H9 (cell line): ENCODE measurements around the gene ANKRD13B. TPM values are rescaled to one million over a fixed set of nuclear protein-coding genes. Genes with fewer than 3 reads are reported as not detected.

Experiments
- DNase-seq: peaks from one replicate; pipeline ENCODE4 v3.0.0-alpha.2; 2017
- H2AFZ ChIP-seq: one replicate; pipeline ENCODE4 v1.6.1; 2013; ENCODE audit warnings: mild to moderate bottlenecking, low read length, control low read depth, moderate library complexity
- H2AK5ac ChIP-seq: 2 replicates; pipeline ENCODE4 v1.6.1; 2013; ENCODE audit warnings: low read length, control low read depth, mixed read lengths; ENCODE audit not compliant: insufficient read length
- H2BK120ac ChIP-seq: one replicate; pipeline ENCODE4 v1.6.1; 2013; ENCODE audit warnings: low read depth, mild to moderate bottlenecking, low read length, control low read depth, inconsistent platforms; ENCODE audit not compliant: poor library complexity, severe bottlenecking
- H2BK12ac ChIP-seq: 2 replicates; pipeline ENCODE4 v1.6.1; 2013; ENCODE audit warnings: low read length, control low read depth, mixed read lengths, low read depth; ENCODE audit not compliant: insufficient read length
- H2BK15ac ChIP-seq: 2 replicates; pipeline ENCODE4 v1.6.1; 2013; ENCODE audit warnings: low read depth, low read length, control low read depth
- H2BK20ac ChIP-seq: one replicate; pipeline ENCODE4 v1.6.1; 2013; ENCODE audit warnings: low read depth, mild to moderate bottlenecking, low read length, control low read depth, inconsistent platforms; ENCODE audit not compliant: poor library complexity, severe bottlenecking
- H2BK5ac ChIP-seq: 2 replicates; pipeline ENCODE4 v1.6.1; 2013; ENCODE audit warnings: low read length, control low read depth, mixed read lengths; ENCODE audit not compliant: insufficient read length
- H3K14ac ChIP-seq: 2 replicates; pipeline ENCODE4 v1.6.1; 2013; ENCODE audit warnings: low read length, control low read depth; ENCODE audit not compliant: insufficient read depth
- H3K18ac ChIP-seq: 2 replicates; pipeline ENCODE4 v1.6.1; 2013; ENCODE audit warnings: low read depth, mild to moderate bottlenecking, mixed read lengths, low read length, control low read depth; ENCODE audit not compliant: insufficient read length
- H3K23ac ChIP-seq: 2 replicates; pipeline ENCODE4 v1.6.1; 2013; ENCODE audit warnings: low read length, control low read depth, mixed read lengths, low read depth; ENCODE audit not compliant: insufficient read length
- H3K23me2 ChIP-seq: 2 replicates; pipeline ENCODE4 v1.6.1; 2013; ENCODE audit warnings: low read depth, mild to moderate bottlenecking, mixed read lengths, low read length, control low read depth; ENCODE audit not compliant: insufficient read length, poor library complexity, severe bottlenecking
- H3K27ac ChIP-seq: 2 replicates; pipeline ENCODE4 v1.5.1; 2013; ENCODE audit warnings: low read length, control low read depth, mixed read lengths, low read depth; ENCODE audit not compliant: insufficient read length
- H3K27me3 ChIP-seq: 2 replicates; pipeline ENCODE4 v1.6.1; 2013; ENCODE audit warnings: low read length, control low read depth, inconsistent platforms; ENCODE audit not compliant: insufficient read depth
- H3K4ac ChIP-seq: 2 replicates; pipeline ENCODE4 v1.6.1; 2013; ENCODE audit warnings: low read depth, mild to moderate bottlenecking, control low read depth, inconsistent platforms, low read length, moderate library complexity
- H3K4me1 ChIP-seq: 2 replicates; pipeline ENCODE4 v1.6.1; 2013; ENCODE audit warnings: low read length, control low read depth, inconsistent platforms; ENCODE audit not compliant: insufficient read depth
- H3K4me2 ChIP-seq: 2 replicates; pipeline ENCODE4 v1.6.1; 2013; ENCODE audit warnings: low read length, control low read depth, mixed read lengths; ENCODE audit not compliant: insufficient read length, insufficient read depth
- H3K56ac ChIP-seq: 2 replicates; pipeline ENCODE4 v1.6.1; 2013; ENCODE audit warnings: low read depth, mild to moderate bottlenecking, mixed read lengths, low read length, control low read depth; ENCODE audit not compliant: insufficient read length
- H3K79me1 ChIP-seq: 2 replicates; pipeline ENCODE4 v1.6.1; 2013; ENCODE audit warnings: low read depth, mild to moderate bottlenecking, moderate library complexity, low read length, control low read depth, inconsistent platforms; ENCODE audit not compliant: insufficient read depth, poor library complexity, severe bottlenecking
- H3K79me2 ChIP-seq: 2 replicates; pipeline ENCODE4 v1.6.1; 2013; ENCODE audit warnings: low read length, control low read depth, inconsistent platforms; ENCODE audit not compliant: insufficient read depth
- H3K9ac ChIP-seq: 2 replicates; pipeline ENCODE4 v1.6.1; 2013; ENCODE audit warnings: low read length, control low read depth, mixed read lengths; ENCODE audit not compliant: insufficient read length; ENCODE audit errors: extremely low read depth
- H3K9me3 ChIP-seq: one replicate; pipeline ENCODE4 v1.6.1; 2013; ENCODE audit warnings: low read depth, low read length, inconsistent platforms; ENCODE audit not compliant: control insufficient read depth
- H3T11ph ChIP-seq: one replicate; pipeline ENCODE4 v1.6.1; 2013; ENCODE audit warnings: mild to moderate bottlenecking, low read length, control low read depth, inconsistent platforms
- H4K20me1 ChIP-seq: one replicate; pipeline ENCODE4 v1.6.1; 2013; ENCODE audit not compliant: control insufficient read depth, insufficient read length, insufficient read depth
- H4K5ac ChIP-seq: 2 replicates; pipeline ENCODE4 v1.6.1; 2013; ENCODE audit warnings: low read depth, mild to moderate bottlenecking, mixed read lengths, low read length, control low read depth; ENCODE audit not compliant: insufficient read length
- H4K8ac ChIP-seq: replicated peaks from 2 replicates; pipeline ENCODE4 v1.6.1; 2013; ENCODE audit warnings: low read length, control low read depth, mixed read lengths, low read depth; ENCODE audit not compliant: insufficient read length
- H4K91ac ChIP-seq: 2 replicates; pipeline ENCODE4 v1.6.1; 2013; ENCODE audit warnings: low read depth, mild to moderate bottlenecking, moderate library complexity, mixed read lengths, low read length, control low read depth; ENCODE audit not compliant: insufficient read length
- H3K27ac Mint-ChIP-seq, 3 experiments: 2 replicates in 2 of 3; 3 replicates in 1 of 3; pipeline ENCODE4 v1.8.0; 2020 to 2021; ENCODE audit warnings: mixed read lengths in 3 of 3, mild to moderate bottlenecking in 1 of 3, moderate library complexity in 1 of 3
- H3K27me3 Mint-ChIP-seq: 2 replicates; pipeline ENCODE4 v1.8.0; 2021; ENCODE audit warnings: low read depth, mild to moderate bottlenecking, moderate library complexity, mixed read lengths
- H3K36me3 Mint-ChIP-seq, 3 experiments: 2 replicates in 2 of 3; 3 replicates in 1 of 3; pipeline ENCODE4 v1.8.0; 2020 to 2021; ENCODE audit warnings: low read depth in 3 of 3, mixed read lengths in 3 of 3; ENCODE audit not compliant: insufficient read depth in 1 of 3
- H3K4me1 Mint-ChIP-seq, 2 experiments: 2 replicates each; pipeline ENCODE4 v1.8.0; 2020; ENCODE audit warnings: mixed read lengths in 2 of 2
- H3K4me3 Mint-ChIP-seq, 2 experiments: 2 replicates in 1 of 2; 3 replicates in 1 of 2; pipeline ENCODE4 v1.8.0; 2020 to 2021; ENCODE audit warnings: mild to moderate bottlenecking in 2 of 2, mixed read lengths in 2 of 2, moderate library complexity in 1 of 2
- H3K9me3 Mint-ChIP-seq, 2 experiments: 2 replicates in 1 of 2; 3 replicates in 1 of 2; pipeline ENCODE4 v1.8.0; 2020; ENCODE audit warnings: mild to moderate bottlenecking in 2 of 2, mixed read lengths in 2 of 2, moderate library complexity in 1 of 2
- WGBS: extraction: QIAGEN DNeasy Blood & Tissue Kit; methylation state at CpG from one replicate; pipeline ENCODE4 v1.1.7; 2013; ENCODE audit warnings: missing lambda C conversion rate, low lambda C conversion rate, mixed read lengths; ENCODE audit not compliant: insufficient read length; ENCODE audit errors: extremely low coverage; 5-methylcytosine and 5-hydroxymethylcytosine counted together
- total RNA-seq: library from RNA; stranded (reverse); gene quantifications from 2 replicates; pipeline ENCODE4 v1.2.1, GENCODE V29; 2021
- TF ChIP-seq, protein P1 (sequence below): fragments of 200-600 bp; sonication (generic); conservative IDR thresholded peaks from 3 replicates; pipeline ENCODE4 v1.8.0; 2021; ENCODE audit warnings: antibody characterized with exemption, mild to moderate bottlenecking

The ANKRD13B gene
- total RNA-seq, 1 experiment from 2014 or later = 24.2 TPM

- no CpG with 5 or more reads among the region's 9 CpGs for WGBS
- Histone ChIP-seq H3K9ac (no peak overlapping the region), H4K20me1 (no peaks in the 10 kb centered on the region), H2BK15ac (no peak overlapping the region), H2BK120ac (no peak overlapping the region), H3K4me2 (no peak overlapping the region), H3T11ph (no peak overlapping the region), H4K5ac (no peak overlapping the region), H3K14ac (no peak overlapping the region), H3K4me1 (peaks cover 15% of the 10 kb centered on the region; the same call in 1 of the 2 replicates), H3K4ac (no peak overlapping the region), H2AFZ (no peak overlapping the region), H2BK12ac (no peak overlapping the region), H2BK20ac (no peak overlapping the region), H3K27me3 (no peaks in the 10 kb centered on the region), H2AK5ac (no peak overlapping the region), H3K18ac (no peak overlapping the region), H4K8ac (no peak overlapping the region), H4K91ac (no peak overlapping the region), H3K79me2 (peaks cover 23% of the 10 kb centered on the region; the same call in 1 of the 2 replicates), H3K9me3 (no peaks in the 10 kb centered on the region), H3K79me1 (peaks cover 4% of the 10 kb centered on the region), H3K56ac (no peak overlapping the region), H3K27ac (no peak overlapping the region), H2BK5ac (no peak overlapping the region), H3K23me2 (peaks cover 28% of the 10 kb centered on the region), H3K23ac (no peak overlapping the region)
- Mint-ChIP-seq H3K9me3 (no peaks in the 10 kb centered on the region), H3K27ac (no peak overlapping the region), H3K4me1 (peaks cover 42 to 56% of the 10 kb centered on the region in 2 experiments), H3K27me3 (peaks cover 3% of the 10 kb centered on the region; the same call in 1 of the 2 replicates), H3K36me3 (peaks cover 12 to 21% (median 18%) of the 10 kb centered on the region in 3 experiments; a peak in 6 of 7 replicates), H3K4me3 (no peak overlapping the region; a peak in 1 of 5 replicates)
- TF ChIP-seq, protein P1, sequence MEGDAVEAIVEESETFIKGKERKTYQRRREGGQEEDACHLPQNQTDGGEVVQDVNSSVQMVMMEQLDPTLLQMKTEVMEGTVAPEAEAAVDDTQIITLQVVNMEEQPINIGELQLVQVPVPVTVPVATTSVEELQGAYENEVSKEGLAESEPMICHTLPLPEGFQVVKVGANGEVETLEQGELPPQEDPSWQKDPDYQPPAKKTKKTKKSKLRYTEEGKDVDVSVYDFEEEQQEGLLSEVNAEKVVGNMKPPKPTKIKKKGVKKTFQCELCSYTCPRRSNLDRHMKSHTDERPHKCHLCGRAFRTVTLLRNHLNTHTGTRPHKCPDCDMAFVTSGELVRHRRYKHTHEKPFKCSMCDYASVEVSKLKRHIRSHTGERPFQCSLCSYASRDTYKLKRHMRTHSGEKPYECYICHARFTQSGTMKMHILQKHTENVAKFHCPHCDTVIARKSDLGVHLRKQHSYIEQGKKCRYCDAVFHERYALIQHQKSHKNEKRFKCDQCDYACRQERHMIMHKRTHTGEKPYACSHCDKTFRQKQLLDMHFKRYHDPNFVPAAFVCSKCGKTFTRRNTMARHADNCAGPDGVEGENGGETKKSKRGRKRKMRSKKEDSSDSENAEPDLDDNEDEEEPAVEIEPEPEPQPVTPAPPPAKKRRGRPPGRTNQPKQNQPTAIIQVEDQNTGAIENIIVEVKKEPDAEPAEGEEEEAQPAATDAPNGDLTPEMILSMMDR = no peak
- DNase-seq = no peak
These were observed 6.1 kb upstream of the ANKRD13B start for GRCh38 chr17:29586676-29587469.
